HEK293T (cell line): ENCODE data around the gene JPT2.
"Not testable (repeated sequence)": the region's sequence is repeated elsewhere in the genome, so short reads cannot be mapped to it uniquely, and the experiment has no call there.

Experiments used
- CTCF ChIA-PET: fragments of 350-600 bp; formaldehyde crosslinking; extraction: SDS; loops from one replicate; lab custom pipeline; 2021; ENCODE audit warnings: antibody characterized with exemption, inconsistent platforms; lab: Yijun Ruan, JAX
- POLR2A ChIA-PET: fragments of 350-600 bp; formaldehyde crosslinking; extraction: SDS; loops from one replicate; lab custom pipeline; 2020; ENCODE audit warnings: antibody characterized with exemption, inconsistent platforms; lab: Yijun Ruan, JAX
- DNase-seq: peaks from one replicate; pipeline ENCODE4 v3.0.0; 2012; ENCODE audit warnings: mixed read lengths; ENCODE audit errors: extremely low spot score
- ARNT ChIP-seq: fragments of 450-650 bp; IDR thresholded peaks from 2 replicates; pipeline ENCODE4 v1.6.1; 2017; ENCODE audit warnings: mild to moderate bottlenecking
- BHLHE40 ChIP-seq: fragments of 450-650 bp; IDR thresholded peaks from 2 replicates; pipeline ENCODE4 v1.6.1; 2016; ENCODE audit warnings: mild to moderate bottlenecking, moderate library complexity, borderline replicate concordance
- CTBP1 ChIP-seq: fragments of 450-650 bp; IDR thresholded peaks from 2 replicates; pipeline ENCODE4 v1.6.1; 2016; ENCODE audit warnings: borderline replicate concordance
- FOXA1 ChIP-seq: fragments of 450-650 bp; IDR thresholded peaks from 2 replicates; pipeline ENCODE4 v1.6.1; 2016; ENCODE audit warnings: mild to moderate bottlenecking
- FOXK2 ChIP-seq: fragments of 450-650 bp; IDR thresholded peaks from 2 replicates; pipeline ENCODE4 v1.6.1; 2016; ENCODE audit warnings: mild to moderate bottlenecking
- FOXM1 ChIP-seq: fragments of 450-650 bp; IDR thresholded peaks from 2 replicates; pipeline ENCODE4 v1.6.1; 2017; ENCODE audit warnings: mild to moderate bottlenecking, borderline replicate concordance
- HDGF ChIP-seq: fragments of 450-650 bp; IDR thresholded peaks from 2 replicates; pipeline ENCODE4 v1.6.1; 2017; ENCODE audit warnings: antibody characterized with exemption, borderline replicate concordance
- L3MBTL2 ChIP-seq: fragments of 450-650 bp; conservative IDR thresholded peaks from 2 replicates; pipeline ENCODE4 v1.6.1; 2016; ENCODE audit warnings: mild to moderate bottlenecking
- LEF1 ChIP-seq: fragments of 450-650 bp; IDR thresholded peaks from 2 replicates; pipeline ENCODE4 v1.6.1; 2017; ENCODE audit warnings: mild to moderate bottlenecking, borderline replicate concordance
- NFRKB ChIP-seq: fragments of 450-650 bp; IDR thresholded peaks from 2 replicates; pipeline ENCODE4 v1.6.1; 2016; ENCODE audit warnings: mild to moderate bottlenecking, moderate library complexity
- SP1 ChIP-seq: fragments of 450-650 bp; IDR thresholded peaks from 2 replicates; pipeline ENCODE4 v1.6.1; 2017
- SUZ12 ChIP-seq: fragments of 450-650 bp; IDR thresholded peaks from 2 replicates; pipeline ENCODE4 v1.6.1; 2016; ENCODE audit warnings: mild to moderate bottlenecking
- TARDBP ChIP-seq: fragments of 450-650 bp; IDR thresholded peaks from 2 replicates; pipeline ENCODE4 v1.6.1; 2016
- ZNF384 ChIP-seq: fragments of 450-650 bp; IDR thresholded peaks from 2 replicates; pipeline ENCODE4 v1.6.1; 2016
- TF ChIP-seq, protein P1 (sequence below): fragments of 450-650 bp; IDR thresholded peaks from 2 replicates; pipeline ENCODE4 v1.6.1; 2016

JPT2 gene

DNA sequence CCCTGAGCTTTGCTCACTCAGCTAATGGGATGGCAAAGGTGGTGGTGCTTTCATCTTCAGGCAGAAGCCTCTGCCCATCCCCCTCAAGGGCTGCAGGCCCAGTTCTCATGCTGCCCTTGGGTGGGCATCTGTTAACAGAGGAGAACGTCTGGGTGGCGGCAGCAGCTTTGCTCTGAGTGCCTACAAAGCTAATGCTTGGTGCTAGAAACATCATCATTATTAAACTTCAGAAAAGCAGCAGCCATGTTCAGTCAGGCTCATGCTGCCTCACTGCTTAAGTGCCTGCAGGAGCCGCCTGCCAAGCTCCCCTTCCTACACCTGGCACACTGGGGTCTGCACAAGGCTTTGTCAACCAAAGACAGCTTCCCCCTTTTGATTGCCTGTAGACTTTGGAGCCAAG lies 22.2 kb downstream of the JPT2 start:
- DNase-seq: no peak
- CTCF ChIA-PET: no interaction called here
- POLR2A ChIA-PET: interaction anchor here (1.0 kb wide), 1 partner anchor 9 kb away, joined by 3 read pairs; no protein-coding TSS in a partner anchor

GRCh38 chr16:1701216-1701878 lies 23.3 kb downstream of the JPT2 start:
- CTCF ChIA-PET: interaction anchor here (0.5 kb wide), 1 partner anchor 15 kb away, joined by 3 read pairs; no protein-coding TSS in a partner anchor
- no peak for TF ChIP-seq FOXK2
- no peak for TF ChIP-seq ARNT
- no peak for TF ChIP-seq HDGF
- TF ChIP-seq CTBP1: no peak
- no peak for TF ChIP-seq FOXA1
- no peak for TF ChIP-seq SP1
- no peak for TF ChIP-seq LEF1
- TF ChIP-seq NFRKB: no peak
- no peak for TF ChIP-seq SUZ12
- no peak for TF ChIP-seq FOXM1
- no peak for TF ChIP-seq BHLHE40
- TF ChIP-seq, protein P1, sequence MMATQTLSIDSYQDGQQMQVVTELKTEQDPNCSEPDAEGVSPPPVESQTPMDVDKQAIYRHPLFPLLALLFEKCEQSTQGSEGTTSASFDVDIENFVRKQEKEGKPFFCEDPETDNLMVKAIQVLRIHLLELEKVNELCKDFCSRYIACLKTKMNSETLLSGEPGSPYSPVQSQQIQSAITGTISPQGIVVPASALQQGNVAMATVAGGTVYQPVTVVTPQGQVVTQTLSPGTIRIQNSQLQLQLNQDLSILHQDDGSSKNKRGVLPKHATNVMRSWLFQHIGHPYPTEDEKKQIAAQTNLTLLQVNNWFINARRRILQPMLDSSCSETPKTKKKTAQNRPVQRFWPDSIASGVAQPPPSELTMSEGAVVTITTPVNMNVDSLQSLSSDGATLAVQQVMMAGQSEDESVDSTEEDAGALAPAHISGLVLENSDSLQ: no peak
- TF ChIP-seq TARDBP: no peak
- no peak for DNase-seq
- POLR2A ChIA-PET: interaction anchor here (0.8 to 1.2 kb wide), 2 partner anchors 81 to 91 kb away, joined by 3 read pairs; partner anchors contain the start of genes NUBP2 and SPSB3

More for the DNA sequence above, 22.2 kb downstream of the JPT2 start:
- TF ChIP-seq FOXA1 (no peak), NFRKB (no peak)

DNA sequence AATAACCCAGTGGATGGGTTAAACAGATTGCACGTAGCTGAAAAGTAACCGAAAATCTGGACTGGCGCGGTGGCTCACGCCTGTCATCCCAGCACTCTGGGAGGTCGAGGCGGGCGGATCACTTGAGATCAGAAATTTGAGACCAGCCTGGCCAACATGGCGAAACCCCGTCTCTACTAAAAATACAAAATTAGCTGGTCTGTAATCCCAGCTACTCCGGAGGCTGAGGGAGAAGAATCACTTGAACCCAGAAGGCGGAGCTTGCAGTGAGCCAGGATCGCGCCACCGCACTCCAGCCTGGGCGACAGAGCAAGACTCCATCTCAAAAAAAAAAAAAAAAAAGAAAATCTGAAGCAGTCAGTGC lies 27.2 kb downstream of the JPT2 start:
- CTCF ChIA-PET: interaction anchor here (0.6 to 2.4 kb wide), 15 partner anchors 9 to 897 kb away, joined by 3 to 18 read pairs (median 3); partner anchors contain the start of genes CRAMP1, IFT140, JPT2 and NUBP2
- TF ChIP-seq ZNF384: peak; percentile 81; the same call in 1 of the 2 replicates
- TF ChIP-seq, protein P1: peak; percentile 6; the same call in 1 of the 2 replicates
- POLR2A ChIA-PET: interaction anchor here (0.9 to 3.1 kb wide), 16 partner anchors 10 to 823 kb away, joined by 3 to 30 read pairs (median 6); partner anchors contain the start of genes CRAMP1, EME2, IFT140 and JPT2
- DNase-seq: not testable (repeated sequence)

DNA sequence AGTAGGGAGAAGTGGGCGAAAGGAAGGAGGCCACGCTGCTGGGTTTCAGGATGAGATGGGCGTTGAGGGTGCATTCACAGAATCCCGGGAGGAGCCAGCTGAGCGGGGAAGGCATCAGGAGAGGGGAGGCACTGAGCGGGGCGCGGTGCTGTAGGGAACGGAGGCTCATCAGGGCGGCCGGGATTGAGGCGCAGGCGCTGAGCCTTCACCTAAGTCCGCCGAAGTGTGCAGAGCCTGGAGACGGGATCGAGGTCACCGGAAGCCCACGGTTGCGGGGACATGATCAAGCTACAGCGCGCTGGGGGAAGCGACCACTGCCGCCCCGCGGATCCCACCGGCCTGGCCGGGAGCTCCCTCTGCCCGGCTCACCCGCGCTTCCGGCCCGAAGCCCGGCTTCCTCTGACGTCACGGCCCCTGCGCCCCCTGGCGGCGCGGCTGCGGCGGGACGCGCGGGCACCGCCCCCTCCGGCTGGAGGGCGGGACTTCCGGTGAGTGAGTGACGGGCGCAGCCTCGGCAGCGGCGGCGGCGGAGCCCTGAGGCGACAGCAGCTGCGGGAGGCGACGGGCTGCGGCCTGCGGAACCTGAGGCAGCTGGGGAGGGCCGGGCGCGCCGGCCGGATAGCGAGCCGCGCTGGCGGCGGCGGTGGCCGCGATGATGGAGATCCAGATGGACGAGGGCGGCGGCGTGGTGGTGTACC lies 27.8 kb downstream of the JPT2 start, which contains the start of gene MAPK8IP3:
TSS of gene MAPK8IP3 (plus strand) at position 508 of the 698 bp plus-strand sequence. CDS start at position 653, 145 bp downstream.
- ChIA-PET POLR2A (interaction anchor here (0.6 to 3.1 kb wide), 22 partner anchors 9 to 823 kb away, joined by 3 to 30 read pairs (median 5); partner anchors contain the start of genes CRAMP1, EME2, IFT140 and JPT2), CTCF (interaction anchor here (0.6 to 2.4 kb wide), 16 partner anchors 9 to 897 kb away, joined by 3 to 18 read pairs (median 3); partner anchors contain the start of genes CRAMP1, IFT140, JPT2 and NUBP2)
- peak; percentile 97 for DNase-seq
- TF ChIP-seq FOXM1 (no peak), NFRKB (no peak), FOXK2 (no peak), ARNT (peak; percentile 68; the same call in 1 of the 2 replicates), ZNF384 (no peak)
- TF ChIP-seq, protein P1: peak; percentile 97

DNA sequence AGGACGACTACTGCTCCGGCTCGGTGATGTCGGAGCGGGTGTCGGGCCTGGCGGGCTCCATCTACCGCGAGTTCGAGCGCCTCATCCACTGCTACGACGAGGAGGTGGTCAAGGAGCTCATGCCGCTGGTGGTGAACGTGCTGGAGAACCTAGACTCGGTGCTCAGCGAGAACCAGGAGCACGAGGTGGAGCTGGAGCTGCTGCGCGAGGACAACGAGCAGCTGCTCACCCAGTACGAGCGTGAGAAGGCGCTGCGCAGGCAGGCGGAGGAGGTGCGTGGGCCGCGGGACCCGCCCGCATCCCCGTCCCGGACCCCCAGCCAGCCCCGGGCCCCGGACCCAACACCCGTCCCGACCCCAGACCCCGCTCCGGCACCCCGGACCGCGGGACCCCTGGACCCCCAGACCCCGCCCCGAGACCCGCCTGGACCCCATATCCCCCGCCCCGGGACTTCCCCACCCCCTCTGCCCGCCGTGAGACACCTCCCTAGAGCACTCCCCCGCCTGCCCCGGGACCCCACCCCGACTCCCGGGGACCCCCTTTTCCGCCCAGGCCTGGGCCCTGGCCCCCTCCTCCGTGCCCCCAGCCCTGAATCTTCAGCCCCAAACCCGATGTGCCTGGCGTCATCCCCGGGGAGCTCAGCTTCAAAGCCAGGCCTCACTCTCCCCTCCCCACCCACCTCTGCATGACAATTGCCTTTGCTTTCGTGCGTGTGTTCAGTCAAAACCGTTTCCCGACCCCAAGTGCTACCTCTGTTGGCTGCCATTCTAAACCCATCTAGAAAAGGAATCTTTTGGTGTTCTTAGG lies 28.5 kb downstream of the JPT2 start:
- CTCF ChIA-PET: interaction anchor here (0.9 to 2.4 kb wide), 10 partner anchors 12 to 95 kb away, joined by 3 to 18 read pairs (median 4); partner anchors contain the start of genes CRAMP1, IFT140, JPT2 and NUBP2
- POLR2A ChIA-PET: interaction anchor here (0.6 to 3.1 kb wide), 21 partner anchors 9 to 436 kb away, joined by 3 to 30 read pairs (median 5); partner anchors contain the start of genes CRAMP1, EME2, IFT140 and JPT2
- no peak for DNase-seq
- TF ChIP-seq HDGF (no peak), L3MBTL2 (peak; percentile 29; the same call in 1 of the 2 replicates), SUZ12 (no peak)
